Islet precursor cell (in vitro differentiated cells): ENCODE data around the gene PAXX.
A peak's percentile ranks its signal among the peaks of the same experiment; 100 is the strongest.
"Not testable (repeated sequence)": the region's sequence is repeated elsewhere in the genome, so short reads cannot be mapped to it uniquely, and the experiment has no call there.

Experiments
- DNase-seq: peaks from one replicate; pipeline ENCODE4 v3.0.0-alpha.2; 2018

Gene PAXX

GRCh38 chr9:137019891-137020683, 27.9 kb downstream of the PAXX start:
- DNase-seq: no peak

GRCh38 chr9:137020771-137021567, 28.7 kb downstream of the PAXX start:
- DNase-seq: no peak

GRCh38 chr9:137021568-137021978, 29.4 kb downstream of the PAXX start:
- no peak for DNase-seq

GRCh38 chr9:137021979-137022661, 29.9 kb downstream of the PAXX start:
- peak; percentile 89 for DNase-seq

- DNase-seq: no peak
Observed at GRCh38 chr9:137022662-137023008, 30.4 kb downstream of the PAXX start.

- no peak for DNase-seq
Observed at GRCh38 chr9:137023157-137023556, 30.9 kb downstream of the PAXX start.

GRCh38 chr9:137023583-137023991, 31.4 kb downstream of the PAXX start:
- no peak for DNase-seq

GRCh38 chr9:137025517-137025966, 33.3 kb downstream of the PAXX start:
- no peak for DNase-seq

GRCh38 chr9:137026384-137026783, 34.2 kb downstream of the PAXX start:
- DNase-seq: no peak

- DNase-seq: no peak
Observed at GRCh38 chr9:137026828-137027227, 34.6 kb downstream of the PAXX start.

- no peak for DNase-seq
Observed at GRCh38 chr9:137027369-137028262, 35.4 kb downstream of the PAXX start, which contains the start of gene ABCA2. Gene ABCA2, minus strand, starts transcription at chr9:137028237. Its CDS starts 97 bp downstream, at chr9:137028140.

- DNase-seq: no peak
Observed at GRCh38 chr9:137028263-137029057, 36.2 kb downstream of the PAXX start.

GRCh38 chr9:137029058-137029936, 37.1 kb downstream of the PAXX start:
- DNase-seq: peak; percentile 88

GRCh38 chr9:137030006-137030405, 37.8 kb downstream of the PAXX start:
- no peak for DNase-seq

- DNase-seq: no peak
Observed at GRCh38 chr9:137030538-137031527, 38.6 kb downstream of the PAXX start.

GRCh38 chr9:137031904-137032640, 39.9 kb downstream of the PAXX start, which contains the start of gene FUT7:
Gene FUT7, minus strand, starts transcription at chr9:137032088. Its CDS starts 97 bp downstream, at chr9:137031991.
- DNase-seq: no peak

- no peak for DNase-seq
Observed at GRCh38 chr9:137032858-137033257, 40.6 kb downstream of the PAXX start.

- not testable (repeated sequence) for DNase-seq
Observed at GRCh38 chr9:137033481-137033880, 41.3 kb downstream of the PAXX start.
